ENCODE measurements around the gene PTPN12.
A peak's percentile ranks its signal among the peaks of the same experiment; 100 is the strongest.

PTPN12 gene

DNA sequence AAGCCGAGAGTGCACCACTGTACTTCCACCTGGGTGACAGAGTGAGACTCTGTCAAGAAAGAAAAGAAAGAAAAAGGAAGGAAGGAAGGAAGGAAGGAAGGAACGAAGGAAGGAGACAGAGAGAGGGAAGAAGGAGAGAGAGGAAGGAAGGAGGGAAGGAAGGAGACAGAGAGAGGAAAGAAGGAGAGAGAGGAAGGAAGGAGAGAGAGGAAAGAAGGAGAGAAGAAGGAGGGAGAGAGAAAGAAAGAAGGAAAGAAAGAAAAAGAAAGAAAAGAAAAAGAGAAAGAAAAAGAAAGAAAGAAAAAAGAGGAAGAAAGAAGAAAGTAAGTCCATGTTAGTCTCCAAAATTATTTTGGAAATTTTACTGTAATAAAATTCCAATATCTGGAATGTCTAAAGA is 125.8 kb downstream of the PTPN12 start:
- DNase-seq (ENCODE audit: low spot score): no peak

DNA sequence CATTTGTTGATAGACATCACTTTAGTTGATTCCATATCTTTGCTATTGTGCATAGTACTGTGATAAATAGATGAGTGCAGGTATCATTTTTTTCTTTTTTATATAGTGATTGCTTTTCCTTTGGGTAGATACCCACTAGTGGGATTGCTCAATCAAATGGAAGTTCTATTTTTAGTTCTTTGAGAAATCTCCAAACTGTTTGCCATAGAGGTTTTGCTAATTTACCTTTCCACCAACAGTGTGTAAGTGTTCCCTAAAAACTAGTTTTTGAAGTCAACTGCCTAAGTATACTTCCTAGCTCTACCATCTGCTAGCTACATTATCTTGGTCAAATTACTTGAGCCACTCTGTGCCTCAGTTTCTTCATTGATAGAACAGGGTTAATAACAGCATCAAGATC is 127.6 kb downstream of the PTPN12 start:
- DNase-seq (ENCODE audit: low spot score): no peak

GRCh38 chr7:77665161-77665560 is 128.1 kb downstream of the PTPN12 start:
- no peak for DNase-seq (ENCODE audit: low spot score)

- no peak for DNase-seq (ENCODE audit: low spot score)
Measured at GRCh38 chr7:77667459-77668086, 130.5 kb downstream of the PTPN12 start.

DNA sequence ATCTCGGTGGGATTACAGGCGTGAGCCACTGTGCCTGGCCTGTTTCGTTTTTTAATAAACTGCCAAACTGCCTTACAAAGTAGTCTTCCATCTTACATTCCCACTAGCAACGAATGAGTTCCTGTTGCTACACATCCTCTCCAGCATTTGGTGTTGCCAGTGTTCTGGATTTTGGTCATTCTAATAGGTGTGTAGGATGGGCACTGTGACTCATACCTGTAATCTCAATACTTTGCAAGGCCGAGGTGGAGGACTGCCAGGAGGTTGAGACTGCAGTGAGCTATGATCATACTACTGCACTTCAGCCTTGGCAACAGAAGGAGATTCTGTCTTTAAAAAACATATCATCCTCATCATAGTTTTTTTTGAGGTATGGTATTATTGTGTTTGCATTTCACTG is 137.8 kb downstream of the PTPN12 start:
- no peak for DNase-seq (ENCODE audit: low spot score)

DNA sequence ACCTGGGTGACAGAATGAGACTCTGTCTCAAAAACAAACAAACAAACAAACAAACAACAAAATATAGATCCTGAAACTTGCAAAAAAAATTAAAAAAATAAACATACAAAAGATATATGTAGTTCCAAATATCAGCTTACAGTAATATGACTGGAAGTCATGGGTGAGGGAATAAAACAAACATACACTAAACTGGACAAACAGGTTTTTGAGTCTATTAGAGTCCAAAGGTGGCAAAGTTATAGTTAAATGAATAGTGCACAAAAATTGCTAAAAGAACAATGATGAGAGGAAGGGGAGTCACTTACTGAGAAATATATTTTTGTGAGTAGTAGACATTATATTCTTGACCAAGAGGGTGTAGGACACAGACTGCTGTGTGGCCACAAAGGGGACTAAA is 142.5 kb downstream of the PTPN12 start:
- DNase-seq (ENCODE audit: low spot score): no peak

- no peak for DNase-seq (ENCODE audit: low spot score)
Measured at GRCh38 chr7:77680266-77680665, 143.2 kb downstream of the PTPN12 start.

DNA sequence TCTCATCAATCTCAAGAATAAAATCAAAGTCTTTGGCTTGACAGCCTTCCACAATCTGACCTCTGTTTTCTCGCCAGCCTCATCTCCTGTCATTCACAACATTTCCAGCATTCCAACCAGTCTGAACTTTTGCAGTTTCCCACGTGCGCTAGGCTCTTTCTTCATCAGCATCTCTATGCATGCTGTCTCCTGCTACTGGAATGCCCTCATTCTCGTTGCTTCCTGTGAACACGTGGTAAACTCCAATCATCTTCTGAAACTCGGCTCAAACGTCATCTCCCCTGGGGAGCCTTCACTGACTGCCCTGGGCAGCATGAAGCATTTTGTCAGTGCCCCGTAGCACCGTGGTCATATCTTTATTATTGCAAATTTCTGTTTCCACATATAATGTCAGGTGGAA is 146.9 kb downstream of the PTPN12 start:
- DNase-seq (ENCODE audit: low spot score): peak; percentile 56

- DNase-seq (ENCODE audit: low spot score): no peak
Measured at GRCh38 chr7:77685233-77685632, 148.1 kb downstream of the PTPN12 start.

- no peak for DNase-seq (ENCODE audit: low spot score)
Measured at GRCh38 chr7:77687100-77687746, 150.1 kb downstream of the PTPN12 start.

GRCh38 chr7:77687747-77688144 is 150.7 kb downstream of the PTPN12 start:
- no peak for DNase-seq (ENCODE audit: low spot score)

Data from cerebellar cortex (tissue), 1 donor.